Measurements from ENCODE around the gene NTHL1.

NTHL1 gene

DNA sequence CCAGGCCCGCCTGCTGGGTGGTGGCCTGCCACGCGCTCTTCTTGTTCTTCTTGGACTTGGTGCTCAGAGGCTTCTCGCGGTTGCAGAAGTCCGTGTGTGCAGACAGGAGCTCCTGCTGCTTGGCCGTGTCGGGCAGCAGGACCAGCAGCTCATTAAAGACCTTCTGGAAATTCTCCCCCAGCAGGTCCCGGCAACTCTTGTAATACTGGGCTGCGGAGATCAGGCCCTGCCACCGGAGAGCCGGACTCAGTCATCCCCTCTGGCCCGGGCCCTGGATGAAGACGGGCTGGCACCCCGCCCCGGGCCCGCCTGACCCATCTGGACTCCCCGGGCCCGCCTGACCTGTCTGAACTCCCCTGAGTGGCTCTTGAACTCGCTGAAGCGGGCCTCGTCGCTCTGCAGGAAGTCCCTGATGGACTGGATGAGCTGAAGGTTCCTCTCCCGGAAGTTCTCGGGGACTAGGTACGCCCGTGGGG, 49.2 kb downstream of the NTHL1 start:
- DNase-seq (ENCODE audit: low read depth in 2 of 3, low spot score in 1 of 3) = no peak

- no peak for DNase-seq (ENCODE audit: low read depth in 2 of 3, low spot score in 1 of 3)
Measured at GRCh38 chr16:1997494-1998359, 49.9 kb downstream of the NTHL1 start.

DNA sequence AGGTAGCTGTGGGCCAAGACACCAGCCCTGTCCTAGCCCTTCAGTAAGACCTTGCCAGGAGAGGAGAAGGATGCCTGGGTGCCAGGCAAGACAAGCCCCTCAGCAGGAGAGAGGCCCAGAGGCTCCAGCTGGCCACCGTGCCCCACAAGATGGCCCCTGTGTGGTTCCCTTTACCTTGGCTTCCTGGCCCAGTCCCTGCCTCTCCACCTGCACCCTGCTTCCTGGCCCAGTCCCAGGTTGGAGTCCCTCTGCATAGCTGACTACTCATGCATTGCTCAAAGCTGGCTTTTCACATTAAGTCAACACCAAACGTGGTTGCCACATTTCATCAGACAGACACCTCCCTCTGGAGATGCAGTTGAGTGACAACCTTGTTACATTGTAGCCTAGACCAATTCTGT, 53.9 kb downstream of the NTHL1 start:
- no peak for DNase-seq (ENCODE audit: low read depth in 2 of 3, low spot score in 1 of 3)

DNA sequence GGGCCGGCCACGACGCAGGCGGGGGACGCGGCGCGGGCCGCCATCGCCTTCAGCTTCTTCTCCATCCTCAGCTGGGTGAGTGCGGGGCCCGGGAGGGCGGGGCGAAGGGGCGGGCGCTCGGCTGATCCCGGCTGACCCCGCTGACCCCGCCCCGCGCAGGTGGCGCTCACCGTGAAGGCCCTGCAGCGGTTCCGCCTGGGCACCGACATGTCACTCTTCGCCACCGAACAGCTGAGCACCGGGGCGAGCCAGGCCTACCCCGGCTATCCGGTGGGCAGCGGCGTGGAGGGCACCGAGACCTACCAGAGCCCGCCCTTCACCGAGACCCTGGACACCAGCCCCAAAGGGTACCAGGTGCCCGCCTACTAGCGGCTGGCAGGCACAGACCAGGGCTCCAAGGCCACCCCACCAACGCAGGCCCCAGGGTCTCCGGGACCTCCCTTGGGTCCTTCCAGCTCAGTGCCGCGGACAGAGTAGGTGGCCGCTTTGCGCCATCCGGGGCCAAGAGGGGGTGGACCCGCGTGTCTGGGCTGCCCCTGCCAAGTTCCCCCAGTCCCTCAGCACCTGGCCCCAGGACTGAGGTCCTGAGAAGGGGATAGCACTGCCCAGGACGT, 54.8 kb downstream of the NTHL1 start:
- DNase-seq (ENCODE audit: low read depth in 2 of 3, low spot score in 1 of 3) = no peak

GRCh38 chr16:1991948-1992703, 55.5 kb downstream of the NTHL1 start:
- peak; percentile 95 to 98 (median 98) for DNase-seq (ENCODE audit: low read depth in 2 of 3, low spot score in 1 of 3)

DNA sequence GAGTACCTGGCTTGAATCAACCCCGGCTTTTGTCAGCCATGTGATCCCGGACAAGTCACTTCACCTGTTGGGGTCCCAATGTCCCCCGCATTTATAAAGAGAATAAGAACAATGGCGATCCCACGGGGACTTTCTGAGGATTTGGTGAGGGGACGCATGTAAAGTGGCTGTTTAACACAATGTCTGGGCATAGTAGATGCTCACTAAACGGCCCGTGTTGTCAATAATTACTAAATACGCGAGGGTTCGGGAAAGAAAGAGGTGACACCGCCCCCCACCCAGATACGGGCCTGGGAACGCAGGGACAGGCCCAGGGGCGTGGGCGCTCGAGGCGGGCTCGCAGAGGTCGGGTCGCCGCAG, 56.1 kb downstream of the NTHL1 start:
- no peak for DNase-seq (ENCODE audit: low read depth in 2 of 3, low spot score in 1 of 3)

GRCh38 chr16:1991135-1991551, 56.5 kb downstream of the NTHL1 start:
- no peak for DNase-seq (ENCODE audit: low read depth in 2 of 3, low spot score in 1 of 3)

DNA sequence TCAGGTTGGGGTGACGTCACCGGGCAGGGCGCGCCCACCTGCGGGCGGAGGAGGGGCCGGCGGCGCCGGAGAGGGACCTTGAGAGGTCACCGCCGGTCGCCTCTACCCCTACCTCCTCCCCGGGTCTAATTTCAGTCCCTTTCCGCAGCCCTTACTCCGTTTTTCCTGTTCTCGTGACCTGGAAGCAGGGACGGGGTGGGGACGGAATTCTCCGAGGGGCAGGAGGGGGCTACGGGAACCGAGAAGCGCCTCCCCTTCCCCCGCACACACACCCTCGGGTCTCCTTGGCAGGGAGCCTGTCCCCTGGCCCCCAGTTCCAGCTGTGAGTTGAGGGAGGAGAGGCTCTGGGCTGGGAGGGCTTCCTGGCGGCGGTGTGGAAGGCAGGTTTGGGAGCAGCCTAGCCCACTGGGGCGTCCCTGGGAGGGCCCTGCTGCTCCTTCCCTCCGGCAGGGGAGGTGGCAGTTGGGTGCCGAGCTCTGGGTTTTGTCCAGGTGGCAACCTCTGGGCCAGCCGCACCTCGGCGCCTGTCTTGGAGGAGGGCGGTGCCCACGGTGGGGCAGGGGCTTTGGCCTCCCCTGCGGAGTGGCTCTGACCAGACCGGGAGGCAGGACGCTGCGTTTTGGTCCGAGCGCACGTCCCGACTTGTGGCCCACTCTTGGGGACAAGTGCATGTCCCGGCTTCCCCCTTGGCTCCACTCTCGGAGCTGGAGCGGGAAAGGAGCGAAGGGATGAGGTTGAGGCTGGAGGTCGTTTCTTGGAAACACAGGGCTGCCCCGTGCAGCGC, 57.1 kb downstream of the NTHL1 start:
- DNase-seq (ENCODE audit: low read depth in 2 of 3, low spot score in 1 of 3) = no peak

DNA sequence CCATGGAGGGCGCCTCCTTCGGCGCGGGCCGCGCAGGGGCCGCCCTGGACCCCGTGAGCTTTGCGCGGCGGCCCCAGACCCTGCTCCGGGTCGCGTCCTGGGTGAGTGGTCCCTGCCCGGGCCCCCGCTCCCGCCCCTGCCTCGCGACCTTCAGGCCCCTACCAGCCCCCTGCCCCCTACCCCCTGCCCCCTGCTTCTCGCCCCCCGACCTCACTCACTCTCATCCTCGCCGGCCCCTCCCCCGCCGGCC, 57.6 kb downstream of the NTHL1 start:
- no peak for DNase-seq (ENCODE audit: low read depth in 2 of 3, low spot score in 1 of 3)

All from stimulated activated CD4-positive, alpha-beta T cell treated with anti-CD3 and anti-CD28 coated beads, Interleukin-12 subunit alpha, Interleukin-12 subunit beta, amount 100 ng/mL, for 48 hours (primary cell).